GM12878 (cell line): ENCODE results near the gene EYS. TPM values are rescaled to one million over a fixed set of nuclear protein-coding genes. Genes with fewer than 3 reads are reported as not detected.

ENCODE experiments used
- ATAC-seq: fragments of 200-7000 bp; cut with Tn5 transposase; 3 replicates; pipeline ENCODE4 v1.9.1; 2020; ENCODE audit warnings: mild to moderate bottlenecking, moderate library complexity
- BruUV-seq: library from RNA; stranded (reverse); fragments of 400-500 nt; replicated peaks from 2 replicates; lab custom pipeline; 2021; lab: Mats Ljungman, UMichigan
- CTCF ChIA-PET: fragments of 300-600 bp; sonication (Branson Sonifier 250); formaldehyde crosslinking; extraction: SDS; loops from one replicate; lab custom pipeline; 2021; ENCODE audit warnings: inconsistent platforms; lab: Yijun Ruan, JAX
- POLR2A ChIA-PET: fragments of 350-600 bp; formaldehyde crosslinking; extraction: SDS; loops from one replicate; lab custom pipeline; 2021; ENCODE audit warnings: inconsistent platforms; lab: Charles Lee
- RAD21 ChIA-PET: fragments of 300-600 bp; sonication (Branson Sonifier 250); formaldehyde crosslinking; loops from one replicate; lab custom pipeline; 2023; ENCODE audit warnings: antibody characterized with exemption; ENCODE audit not compliant: unreplicated experiment; lab: Charles Lee
- SMC1A ChIA-PET: fragments of 300-600 bp; sonication (Branson Sonifier 250); formaldehyde crosslinking; loops from one replicate; lab custom pipeline; 2023; ENCODE audit not compliant: unreplicated experiment, uncharacterized antibody; lab: Charles Lee
- DNase-seq: peaks from one replicate; pipeline ENCODE4 v3.0.0-alpha.2; 2011; ENCODE audit warnings: low read depth, low spot score
- FAIRE-seq: peaks from 3 replicates; lab custom pipeline; 2011; peaks lifted over from hg19 to GRCh38; lab: Jason Lieb, UNC
- H2AFZ ChIP-seq: 2 replicates; pipeline ENCODE4 v1.6.0; 2011; ENCODE audit warnings: low read depth, low read length, control low read depth; ENCODE audit not compliant: control insufficient read depth
- H3K27ac ChIP-seq: 2 replicates; pipeline ENCODE4 v1.5.1; 2011; ENCODE audit warnings: control low read depth; ENCODE audit not compliant: control insufficient read depth, insufficient read depth
- H3K27me3 ChIP-seq, 2 experiments: replicated peaks in 1 of 2; 2 replicates each; pipeline versions ENCODE4 v1.6.0 to v1.6.1; 2011; ENCODE audit warnings: low read length in 1 of 2; ENCODE audit not compliant: control insufficient read depth in 2 of 2, insufficient read depth in 2 of 2
- H3K36me3 ChIP-seq, 2 experiments: 2 replicates each; pipeline ENCODE4 v1.5.1; 2011; ENCODE audit warnings: low read length in 1 of 2; ENCODE audit not compliant: control insufficient read depth in 2 of 2, insufficient read depth in 2 of 2
- H3K4me1 ChIP-seq: 2 replicates; pipeline ENCODE4 v1.6.1; 2011; ENCODE audit warnings: mild to moderate bottlenecking, low read length, moderate library complexity, mixed read lengths; ENCODE audit not compliant: control insufficient read depth, insufficient read depth
- H3K4me2 ChIP-seq: 2 replicates; pipeline ENCODE4 v1.6.0; 2011; ENCODE audit warnings: control low read depth; ENCODE audit not compliant: control insufficient read depth, insufficient read depth
- H3K4me3 ChIP-seq: fragments of 200-600 bp; sonication (generic); 2 replicates; pipeline ENCODE4 v1.5.1; 2016
- H3K79me2 ChIP-seq: 2 replicates; pipeline ENCODE4 v1.6.0; 2011; ENCODE audit warnings: low read length; ENCODE audit not compliant: control insufficient read depth, insufficient read depth
- H3K9ac ChIP-seq: 2 replicates; pipeline ENCODE4 v1.8.0; 2011; ENCODE audit warnings: low read length, control low read depth, mixed read lengths; ENCODE audit not compliant: control insufficient read depth, insufficient read depth
- H3K9me3 ChIP-seq: replicated peaks from 3 replicates; pipeline ENCODE4 v1.5.1; 2011; ENCODE audit warnings: mild to moderate bottlenecking, low read length; ENCODE audit not compliant: control insufficient read depth, insufficient read depth
- H4K20me1 ChIP-seq: 2 replicates; pipeline ENCODE4 v1.6.0; 2011; ENCODE audit not compliant: control insufficient read depth, insufficient read depth
- PKNOX1 ChIP-seq: fragments of 450-650 bp; IDR thresholded peaks from 2 replicates; pipeline ENCODE4 v1.6.1; 2016; ENCODE audit warnings: mild to moderate bottlenecking
- RFX5 ChIP-seq: IDR thresholded peaks from 2 replicates; pipeline ENCODE4 v1.6.1; 2011; ENCODE audit warnings: low read depth, low read length, improper control_type of control experiment
- ZNF207 ChIP-seq: fragments of 450-650 bp; IDR thresholded peaks from 2 replicates; pipeline ENCODE4 v1.6.1; 2014; ENCODE audit warnings: antibody characterized with exemption, mild to moderate bottlenecking, borderline replicate concordance
- WGBS: methylation state at CpG from one replicate; pipeline ENCODE4 v1.1.6; 2016; ENCODE audit warnings: low lambda C conversion rate; ENCODE audit not compliant: insufficient replicate concordance, insufficient coverage; ENCODE audit errors: missing lambda C conversion rate; 5-methylcytosine and 5-hydroxymethylcytosine counted together
- in situ Hi-C: fragments of 300-500 bp; cut with MboI; formaldehyde crosslinking; loops from 9 replicates; pipeline ENCODE4 v1.14.3; 2018; ENCODE audit warnings: mixed read lengths
- intact Hi-C: fragments of 100-400 bp; cut with micrococcal nuclease; formaldehyde crosslinking; loops from one replicate; pipeline ENCODE4 v1.14.2; 2022; ENCODE audit not compliant: unreplicated experiment
- polyA plus RNA-seq, 11 experiments: library from polyadenylated mRNA; depleted of rRNA in 4 of 11; unstranded in 6 of 11; stranded (reverse) in 5 of 11; fragments of >200 nt; fragmentation: Nextera tagmentation in 4 of 11; fragmentation: Illumina TruSeq in 1 of 11; extraction: Ambion mirVana in 4 of 11; extraction: Trizol in 1 of 11; gene quantifications; 1 replicate in 1 of 11; 2 replicates in 10 of 11; pipeline versions ENCODE4 v1.2.1 to v1.2.3, GENCODE V29; 2011 to 2016; ENCODE audit warnings: inconsistent platforms in 2 of 11, missing spikeins in 2 of 11, low read depth in 1 of 11
- total RNA-seq, 4 experiments: library from RNA; depleted of rRNA in 3 of 4; stranded (reverse); fragments of >200 nt in 3 of 4; fragmentation: Illumina TruSeq in 1 of 4; extraction: Trizol in 1 of 4; gene quantifications; 2 replicates each; pipeline versions ENCODE4 v1.2.1 to v1.2.3, GENCODE V29; 2013 to 2021
- TF ChIP-seq, protein P1 (sequence below): fragments of 450-650 bp; IDR thresholded peaks from 2 replicates; pipeline ENCODE4 v1.6.1; 2016; ENCODE audit warnings: mild to moderate bottlenecking, moderate library complexity, borderline replicate concordance

The EYS gene
- total and polyA plus RNA-seq, 10 of the 15 experiments (the other 5 are each of a cell fraction or from before 2014, with no cell fraction given) = under 0.01 to 0.14 (median 0.02) TPM; not detected in 1

DNA sequence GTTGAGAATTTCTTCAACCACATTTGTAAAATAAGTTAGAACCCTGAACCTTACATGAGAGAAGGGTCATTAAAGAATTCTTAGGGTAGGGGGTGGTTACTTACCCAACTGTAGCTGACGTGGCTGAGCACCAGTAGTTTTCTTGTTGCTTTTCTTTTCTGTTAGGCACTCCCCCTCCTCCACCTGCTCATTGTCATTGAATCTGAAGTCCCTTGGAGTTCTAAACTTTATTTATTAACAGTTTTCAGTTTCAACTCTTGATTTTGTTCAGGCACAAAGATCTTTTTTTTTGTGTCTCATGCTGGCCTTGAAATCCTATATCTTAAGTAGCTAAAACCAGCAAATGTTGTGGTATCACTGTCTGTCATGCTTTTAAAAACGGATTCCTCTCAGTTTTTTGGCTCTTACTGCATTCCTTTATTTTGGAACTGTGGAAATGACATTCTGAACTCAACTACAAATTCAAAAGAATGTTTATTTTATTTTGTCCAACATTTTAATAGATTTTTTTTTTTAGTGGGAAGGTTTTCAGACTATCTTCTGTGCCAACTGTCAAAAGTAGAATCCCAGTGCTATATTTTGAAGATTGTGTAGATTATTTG, 1606.2 kb downstream of the EYS start:
- no peaks in the 10 kb centered on the region for H3K4me1 ChIP-seq
- H3K27ac ChIP-seq = no peak overlapping the region
- ChIA-PET POLR2A (no interaction called here), CTCF (interaction anchor here (1.2 kb wide), 1 partner anchor 230 kb away, joined by 3 read pairs; no protein-coding TSS in a partner anchor), SMC1A (interaction anchor here (0.7 to 1.6 kb wide), 4 partner anchors 13 to 594 kb away, joined by 3 to 4 read pairs (median 3); no protein-coding TSS in a partner anchor), RAD21 (interaction anchor here (1.2 kb wide), 1 partner anchor 132 kb away, joined by 3 read pairs; no protein-coding TSS in a partner anchor)
- intact Hi-C loops (no loop called here), in situ Hi-C loops (no loop called here)
- no peaks in the 10 kb centered on the region for H3K79me2 ChIP-seq
- DNase-seq (no peak), FAIRE-seq (no peak), ATAC-seq (peak; percentile 89)
- no TSS peak for BruUV-seq
- TF ChIP-seq, protein P1, sequence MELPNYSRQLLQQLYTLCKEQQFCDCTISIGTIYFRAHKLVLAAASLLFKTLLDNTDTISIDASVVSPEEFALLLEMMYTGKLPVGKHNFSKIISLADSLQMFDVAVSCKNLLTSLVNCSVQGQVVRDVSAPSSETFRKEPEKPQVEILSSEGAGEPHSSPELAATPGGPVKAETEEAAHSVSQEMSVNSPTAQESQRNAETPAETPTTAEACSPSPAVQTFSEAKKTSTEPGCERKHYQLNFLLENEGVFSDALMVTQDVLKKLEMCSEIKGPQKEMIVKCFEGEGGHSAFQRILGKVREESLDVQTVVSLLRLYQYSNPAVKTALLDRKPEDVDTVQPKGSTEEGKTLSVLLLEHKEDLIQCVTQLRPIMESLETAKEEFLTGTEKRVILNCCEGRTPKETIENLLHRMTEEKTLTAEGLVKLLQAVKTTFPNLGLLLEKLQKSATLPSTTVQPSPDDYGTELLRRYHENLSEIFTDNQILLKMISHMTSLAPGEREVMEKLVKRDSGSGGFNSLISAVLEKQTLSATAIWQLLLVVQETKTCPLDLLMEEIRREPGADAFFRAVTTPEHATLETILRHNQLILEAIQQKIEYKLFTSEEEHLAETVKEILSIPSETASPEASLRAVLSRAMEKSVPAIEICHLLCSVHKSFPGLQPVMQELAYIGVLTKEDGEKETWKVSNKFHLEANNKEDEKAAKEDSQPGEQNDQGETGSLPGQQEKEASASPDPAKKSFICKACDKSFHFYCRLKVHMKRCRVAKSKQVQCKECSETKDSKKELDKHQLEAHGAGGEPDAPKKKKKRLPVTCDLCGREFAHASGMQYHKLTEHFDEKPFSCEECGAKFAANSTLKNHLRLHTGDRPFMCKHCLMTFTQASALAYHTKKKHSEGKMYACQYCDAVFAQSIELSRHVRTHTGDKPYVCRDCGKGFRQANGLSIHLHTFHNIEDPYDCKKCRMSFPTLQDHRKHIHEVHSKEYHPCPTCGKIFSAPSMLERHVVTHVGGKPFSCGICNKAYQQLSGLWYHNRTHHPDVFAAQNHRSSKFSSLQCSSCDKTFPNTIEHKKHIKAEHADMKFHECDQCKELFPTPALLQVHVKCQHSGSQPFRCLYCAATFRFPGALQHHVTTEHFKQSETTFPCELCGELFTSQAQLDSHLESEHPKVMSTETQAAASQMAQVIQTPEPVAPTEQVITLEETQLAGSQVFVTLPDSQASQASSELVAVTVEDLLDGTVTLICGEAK = peak; percentile 69; the same call in 1 of the 2 replicates
- no peak for TF ChIP-seq ZNF207
- TF ChIP-seq PKNOX1 = peak; percentile 28; the same call in 1 of the 2 replicates
- TF ChIP-seq RFX5 = no peak
- no peaks in the 10 kb centered on the region for H3K9me3 ChIP-seq
- no peak overlapping the region for H2AFZ ChIP-seq
- H3K9ac ChIP-seq = no peak overlapping the region
- no peak overlapping the region for H3K4me2 ChIP-seq
- no peaks in the 10 kb centered on the region for H3K27me3 ChIP-seq
- no peaks in the 10 kb centered on the region for H4K20me1 ChIP-seq
- 13% methylated on average over 2 of the region's 2 CpGs for WGBS
- no peak overlapping the region for H3K4me3 ChIP-seq
- H3K36me3 ChIP-seq = no peaks in the 10 kb centered on the region
